ENCODE results near the gene RAPGEF1. TPM values are rescaled to one million over a fixed set of nuclear protein-coding genes. Genes with fewer than 3 reads are reported as not detected.

The RAPGEF1 gene
- total RNA-seq, 1 donor from 2014 or later: 76.8 TPM

DNA sequence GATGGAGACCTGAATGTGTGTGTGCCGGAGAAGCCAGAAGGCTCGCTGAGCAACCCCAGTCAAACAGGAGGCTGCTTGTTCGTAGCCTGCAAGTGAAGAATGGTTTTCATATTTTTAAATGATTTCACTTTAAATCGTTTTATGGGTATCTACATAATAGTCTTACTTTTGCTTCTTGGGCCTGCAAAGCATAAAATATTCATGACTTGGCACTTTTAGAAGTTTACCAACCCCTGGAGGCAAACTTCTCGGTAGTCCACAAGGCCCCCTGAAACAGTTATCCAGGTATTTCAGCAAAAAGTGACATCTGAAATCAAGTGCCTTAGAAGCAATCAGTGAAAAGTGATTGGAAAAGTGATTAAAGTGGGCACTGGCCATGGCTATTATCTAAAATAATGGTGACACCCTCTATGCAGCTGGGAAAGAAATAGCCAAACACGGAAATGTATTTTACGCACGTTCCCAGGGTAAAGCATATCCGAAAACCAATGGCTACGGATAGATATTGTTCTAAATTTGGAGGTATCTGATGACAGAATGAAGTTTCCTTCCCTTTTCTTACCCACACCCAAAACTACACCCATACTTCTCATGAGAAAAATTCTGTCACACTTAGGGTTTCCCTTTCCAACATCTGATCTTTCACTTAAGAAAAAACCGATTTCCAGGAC, 39.0 kb downstream of the RAPGEF1 start:
- H3K27ac Mint-ChIP-seq (ENCODE audit: unreplicated experiment): no peak overlapping the region
- peaks cover 66% of the 10 kb centered on the region for H3K79me2 ChIP-seq (ENCODE audit: insufficient read depth, low read length)
- H3K4me1 ChIP-seq (ENCODE audit: insufficient read depth, low read length): peaks cover 9% of the 10 kb centered on the region
- no peaks in the 10 kb centered on the region for H3K9me3 Mint-ChIP-seq (ENCODE audit: unreplicated experiment)
- H3K27ac ChIP-seq (ENCODE audit: low read depth, low read length): no peak overlapping the region
- H4K20me1 ChIP-seq (ENCODE audit: insufficient read depth, low read length): peaks cover 80% of the 10 kb centered on the region
- no peak overlapping the region for H3K4me3 ChIP-seq (ENCODE audit: insufficient read depth, low read depth, low read length)
- H2AFZ ChIP-seq (ENCODE audit: low read depth, low read length): no peak overlapping the region
- no peaks in the 10 kb centered on the region for H3K27me3 ChIP-seq (ENCODE audit: insufficient read depth, low read length)
- no peak for FAIRE-seq
- H3K9me3 ChIP-seq (ENCODE audit: insufficient read depth, low read depth, low read length): no peaks in the 10 kb centered on the region
- TF ChIP-seq EZH2 (IDR thresholded peaks at IDR 0.05; ENCODE audit: insufficient read depth, low read length) (no peak), CTCF (IDR thresholded peaks at IDR 0.05; ENCODE audit: insufficient read depth, low read depth, low read length) (no peak)
- H3K4me1 Mint-ChIP-seq (ENCODE audit: low read depth, unreplicated experiment): peaks cover 51% of the 10 kb centered on the region
- no peak overlapping the region for H3K4me2 ChIP-seq (ENCODE audit: low read length)
- no peak overlapping the region for H3K9ac ChIP-seq (ENCODE audit: low read length)
- no peaks in the 10 kb centered on the region for H3K27me3 Mint-ChIP-seq (ENCODE audit: low read depth, unreplicated experiment)
- H3K36me3 ChIP-seq (ENCODE audit: insufficient read depth, low read length): no peaks in the 10 kb centered on the region
- no peak overlapping the region for H3K4me3 Mint-ChIP-seq (ENCODE audit: unreplicated experiment)
- DNase-seq (ENCODE audit: low read depth): no peak
- peaks cover 7% of the 10 kb centered on the region for H3K36me3 Mint-ChIP-seq (ENCODE audit: low read depth, unreplicated experiment)

DNA sequence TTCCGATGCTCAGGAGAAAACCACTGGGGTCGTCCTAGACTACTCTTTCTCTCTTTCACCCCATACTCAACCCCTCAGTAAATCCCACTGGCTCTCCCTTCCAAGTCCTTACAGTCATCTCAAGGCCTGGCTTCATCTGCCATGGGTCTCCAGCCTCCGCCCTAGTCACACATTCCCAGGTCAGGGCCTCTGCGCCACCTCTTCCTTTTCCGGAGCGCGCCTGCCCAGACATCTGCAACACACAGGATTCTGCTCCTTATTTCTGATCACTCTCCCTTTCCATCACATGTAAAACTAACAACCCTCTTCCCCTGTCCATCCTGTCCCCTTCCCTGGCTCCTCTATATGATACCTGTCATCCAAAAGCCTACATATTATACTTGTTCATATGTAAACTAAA, 39.8 kb downstream of the RAPGEF1 start:
- no peaks in the 10 kb centered on the region for H3K9me3 ChIP-seq (ENCODE audit: insufficient read depth, low read depth, low read length)
- no peak overlapping the region for H3K27ac ChIP-seq (ENCODE audit: low read depth, low read length)
- Mint-ChIP-seq H3K4me3 (ENCODE audit: unreplicated experiment) (no peak overlapping the region), H3K36me3 (ENCODE audit: low read depth, unreplicated experiment) (peaks cover 7% of the 10 kb centered on the region), H3K27ac (ENCODE audit: unreplicated experiment) (peak overlapping the region; percentile 23), H3K27me3 (ENCODE audit: low read depth, unreplicated experiment) (no peaks in the 10 kb centered on the region), H3K4me1 (ENCODE audit: low read depth, unreplicated experiment) (peaks cover 54% of the 10 kb centered on the region), H3K9me3 (ENCODE audit: unreplicated experiment) (no peaks in the 10 kb centered on the region)
- no peaks in the 10 kb centered on the region for H3K27me3 ChIP-seq (ENCODE audit: insufficient read depth, low read length)
- H3K36me3 ChIP-seq (ENCODE audit: insufficient read depth, low read length): no peaks in the 10 kb centered on the region
- peaks cover 9% of the 10 kb centered on the region for H3K4me1 ChIP-seq (ENCODE audit: insufficient read depth, low read length)
- no peak overlapping the region for H2AFZ ChIP-seq (ENCODE audit: low read depth, low read length)
- DNase-seq (ENCODE audit: low read depth) (no peak), FAIRE-seq (no peak)
- H3K4me3 ChIP-seq (ENCODE audit: insufficient read depth, low read depth, low read length): no peak overlapping the region
- H3K4me2 ChIP-seq (ENCODE audit: low read length): no peak overlapping the region
- no peak overlapping the region for H3K9ac ChIP-seq (ENCODE audit: low read length)
- H4K20me1 ChIP-seq (ENCODE audit: insufficient read depth, low read length): peaks cover 86% of the 10 kb centered on the region
- TF ChIP-seq EZH2 (IDR thresholded peaks at IDR 0.05; ENCODE audit: insufficient read depth, low read length): no peak
- no peak for TF ChIP-seq CTCF (IDR thresholded peaks at IDR 0.05; ENCODE audit: insufficient read depth, low read depth, low read length)
- peaks cover 66% of the 10 kb centered on the region for H3K79me2 ChIP-seq (ENCODE audit: insufficient read depth, low read length)

DNA sequence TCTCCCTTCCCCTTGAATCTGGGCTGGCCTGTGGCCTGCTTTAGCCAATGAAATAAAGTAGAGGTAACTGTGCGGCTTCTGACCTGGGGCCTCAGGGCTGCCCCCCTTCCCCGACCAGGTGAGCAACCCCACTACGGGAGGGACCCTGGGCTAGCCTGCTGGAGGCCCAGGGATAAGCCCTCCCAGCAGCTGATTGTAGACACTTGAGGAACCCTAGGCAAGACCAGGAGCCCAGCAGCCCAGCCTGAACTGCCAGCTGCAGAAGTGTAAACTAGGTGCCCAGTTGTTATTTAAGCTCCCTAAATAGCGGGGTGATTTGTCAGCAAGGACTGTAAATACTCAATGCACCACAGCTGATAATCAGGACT, 41.3 kb downstream of the RAPGEF1 start:
- H3K4me3 ChIP-seq (ENCODE audit: insufficient read depth, low read depth, low read length): no peak overlapping the region
- H3K36me3 Mint-ChIP-seq (ENCODE audit: low read depth, unreplicated experiment): peaks cover 7% of the 10 kb centered on the region
- DNase-seq (ENCODE audit: low read depth) (no peak), FAIRE-seq (no peak)
- no peak overlapping the region for H3K4me2 ChIP-seq (ENCODE audit: low read length)
- H3K4me1 Mint-ChIP-seq (ENCODE audit: low read depth, unreplicated experiment): peaks cover 56% of the 10 kb centered on the region
- H3K4me3 Mint-ChIP-seq (ENCODE audit: unreplicated experiment): no peak overlapping the region
- no peak overlapping the region for H3K27ac ChIP-seq (ENCODE audit: low read depth, low read length)
- no peaks in the 10 kb centered on the region for H3K9me3 Mint-ChIP-seq (ENCODE audit: unreplicated experiment)
- H3K27me3 Mint-ChIP-seq (ENCODE audit: low read depth, unreplicated experiment): no peaks in the 10 kb centered on the region
- H2AFZ ChIP-seq (ENCODE audit: low read depth, low read length): no peak overlapping the region
- H3K79me2 ChIP-seq (ENCODE audit: insufficient read depth, low read length): peaks cover 62% of the 10 kb centered on the region
- H3K27ac Mint-ChIP-seq (ENCODE audit: unreplicated experiment): no peak overlapping the region
- H3K4me1 ChIP-seq (ENCODE audit: insufficient read depth, low read length): peaks cover 9% of the 10 kb centered on the region
- peaks cover 85% of the 10 kb centered on the region for H4K20me1 ChIP-seq (ENCODE audit: insufficient read depth, low read length)
- H3K9ac ChIP-seq (ENCODE audit: low read length): no peak overlapping the region
- H3K36me3 ChIP-seq (ENCODE audit: insufficient read depth, low read length): no peaks in the 10 kb centered on the region
- TF ChIP-seq CTCF (IDR thresholded peaks at IDR 0.05; ENCODE audit: insufficient read depth, low read depth, low read length) (no peak), EZH2 (IDR thresholded peaks at IDR 0.05; ENCODE audit: insufficient read depth, low read length) (no peak)
- H3K27me3 ChIP-seq (ENCODE audit: insufficient read depth, low read length): no peaks in the 10 kb centered on the region
- no peaks in the 10 kb centered on the region for H3K9me3 ChIP-seq (ENCODE audit: insufficient read depth, low read depth, low read length)

All from astrocyte (in vitro differentiated cells and primary cell).